Coronary artery (tissue), 2 donors: ENCODE measurements around the gene SH2B3.

Experiments
- DNase-seq: peaks from one replicate; pipeline ENCODE4 v3.0.0-alpha.2; 2017; ENCODE audit warnings: low spot score
- H3K27ac ChIP-seq, 2 donors: fragments of 200-600 bp; sonication (generic); one replicate each; pipeline ENCODE4 v1.5.1; 2016 to 2019
- H3K4me3 ChIP-seq: fragments of 200-600 bp; sonication (generic); 2 replicates; pipeline ENCODE4 v1.5.1; 2016; ENCODE audit warnings: mild to moderate bottlenecking, moderate library complexity
- TF ChIP-seq, protein P1 (sequence below): fragments of 200-600 bp; sonication (generic); IDR thresholded peaks from one replicate; pipeline ENCODE4 v1.5.1; 2019; ENCODE audit warnings: antibody characterized with exemption

The SH2B3 gene

DNA sequence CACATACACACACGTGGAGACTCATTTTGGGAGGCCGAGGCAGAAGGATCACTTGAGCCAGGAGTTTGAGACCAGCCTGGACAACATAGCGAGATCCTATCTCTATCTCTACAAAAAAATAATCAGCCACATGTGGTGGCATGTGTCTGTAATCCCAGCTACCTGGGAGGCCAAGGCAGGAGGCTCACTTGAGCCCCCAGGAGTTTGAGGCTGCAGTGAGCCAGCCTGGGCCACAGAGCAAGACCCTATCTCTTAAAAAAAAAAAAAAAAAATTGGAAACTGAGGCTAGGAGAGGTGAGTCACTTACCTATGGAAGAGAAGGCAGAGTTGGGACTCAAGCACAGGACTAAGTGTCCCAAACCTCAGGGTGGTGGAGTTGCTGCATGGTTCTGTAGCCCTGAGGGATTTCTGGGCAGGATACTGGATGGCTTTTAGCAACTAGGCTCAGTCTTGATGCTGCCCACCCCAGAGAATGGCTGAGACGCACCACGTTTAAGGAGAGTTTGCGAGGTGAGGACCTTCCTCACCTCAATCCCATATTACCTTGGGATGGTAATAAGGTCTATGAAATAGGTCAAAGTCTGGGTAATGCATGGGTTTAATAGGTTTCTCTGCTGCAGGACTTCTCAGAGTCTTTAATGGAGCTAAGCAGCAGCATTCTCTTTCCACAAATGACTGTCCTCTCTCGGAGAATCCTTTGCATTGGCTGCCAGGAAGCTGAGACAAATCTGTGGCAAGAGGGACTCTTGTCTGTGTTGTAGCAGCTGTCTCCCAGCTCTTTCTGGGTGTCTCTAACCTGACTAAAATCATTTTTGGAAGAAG, 35.6 kb downstream of the SH2B3 start:
- DNase-seq: peak; percentile 12
- Histone ChIP-seq H3K27ac (peak overlapping the region in 1 of 2 donors; percentile 67), H3K4me3 (no peak overlapping the region)
- TF ChIP-seq, protein P1, sequence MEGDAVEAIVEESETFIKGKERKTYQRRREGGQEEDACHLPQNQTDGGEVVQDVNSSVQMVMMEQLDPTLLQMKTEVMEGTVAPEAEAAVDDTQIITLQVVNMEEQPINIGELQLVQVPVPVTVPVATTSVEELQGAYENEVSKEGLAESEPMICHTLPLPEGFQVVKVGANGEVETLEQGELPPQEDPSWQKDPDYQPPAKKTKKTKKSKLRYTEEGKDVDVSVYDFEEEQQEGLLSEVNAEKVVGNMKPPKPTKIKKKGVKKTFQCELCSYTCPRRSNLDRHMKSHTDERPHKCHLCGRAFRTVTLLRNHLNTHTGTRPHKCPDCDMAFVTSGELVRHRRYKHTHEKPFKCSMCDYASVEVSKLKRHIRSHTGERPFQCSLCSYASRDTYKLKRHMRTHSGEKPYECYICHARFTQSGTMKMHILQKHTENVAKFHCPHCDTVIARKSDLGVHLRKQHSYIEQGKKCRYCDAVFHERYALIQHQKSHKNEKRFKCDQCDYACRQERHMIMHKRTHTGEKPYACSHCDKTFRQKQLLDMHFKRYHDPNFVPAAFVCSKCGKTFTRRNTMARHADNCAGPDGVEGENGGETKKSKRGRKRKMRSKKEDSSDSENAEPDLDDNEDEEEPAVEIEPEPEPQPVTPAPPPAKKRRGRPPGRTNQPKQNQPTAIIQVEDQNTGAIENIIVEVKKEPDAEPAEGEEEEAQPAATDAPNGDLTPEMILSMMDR: no peak

DNA sequence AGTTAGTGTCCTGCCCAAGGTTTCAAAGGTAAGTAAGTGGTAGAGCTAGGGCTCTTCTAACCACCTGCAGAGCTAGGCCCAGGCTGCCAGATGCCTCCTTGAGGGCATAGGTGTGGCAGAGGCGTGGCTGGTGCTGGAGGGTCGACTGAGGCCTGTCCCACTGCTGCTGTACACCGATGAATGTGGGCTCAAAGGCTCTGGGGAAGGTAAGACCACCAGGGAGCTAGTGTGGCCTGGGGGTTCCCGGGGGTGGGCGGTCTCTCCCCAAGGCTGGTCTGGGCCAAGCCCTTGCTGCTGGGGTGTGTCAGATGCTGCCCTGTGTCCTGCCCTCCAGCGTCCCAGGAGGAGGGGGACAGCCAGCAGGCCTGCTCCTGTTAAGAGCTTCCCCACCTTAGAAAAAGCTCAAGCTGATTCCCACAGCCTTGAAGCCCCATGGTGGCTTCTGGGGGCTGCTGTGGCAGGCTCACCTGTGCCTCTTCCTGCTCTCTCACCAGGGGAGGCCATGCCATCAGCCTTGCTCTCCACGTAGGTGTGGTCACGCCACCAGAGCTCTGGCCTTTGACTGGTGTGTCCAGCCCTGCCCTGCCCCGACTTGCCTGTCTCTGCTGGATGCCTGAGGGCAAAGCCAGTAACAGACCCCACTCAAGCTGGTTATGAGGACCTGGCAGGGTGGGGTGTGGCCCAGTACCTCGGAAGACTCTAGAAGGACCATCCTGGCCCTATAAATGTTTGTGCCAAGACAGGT, 36.8 kb downstream of the SH2B3 start:
- no peak overlapping the region for H3K4me3 ChIP-seq
- peak; percentile 74 for DNase-seq
- TF ChIP-seq, protein P1: no peak
- peak overlapping the region; percentile 20 to 48 for H3K27ac ChIP-seq

DNA sequence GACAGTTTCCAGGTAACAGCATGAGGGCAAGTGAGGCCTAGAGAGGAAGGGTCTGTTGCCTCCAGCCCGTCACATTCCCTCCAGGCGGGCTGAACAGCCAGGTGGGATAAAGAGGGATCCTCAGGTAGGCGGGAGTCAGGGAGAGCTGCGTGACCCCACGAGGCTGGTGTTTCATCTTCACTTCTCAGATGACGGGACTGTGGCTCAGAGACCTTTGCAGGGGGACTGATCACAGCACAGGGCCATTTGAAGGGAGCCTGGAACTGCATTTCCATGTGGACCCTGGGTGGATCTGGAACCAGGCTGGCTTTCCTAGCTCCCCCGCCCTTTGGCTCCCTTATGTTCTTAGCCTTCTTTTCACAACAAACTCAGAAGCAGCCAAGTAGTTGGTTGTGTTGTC, 37.4 kb downstream of the SH2B3 start:
- peak; percentile 56 for DNase-seq
- TF ChIP-seq, protein P1: no peak
- no peak overlapping the region for H3K4me3 ChIP-seq
- peak overlapping the region; percentile 9 to 48 for H3K27ac ChIP-seq

DNA sequence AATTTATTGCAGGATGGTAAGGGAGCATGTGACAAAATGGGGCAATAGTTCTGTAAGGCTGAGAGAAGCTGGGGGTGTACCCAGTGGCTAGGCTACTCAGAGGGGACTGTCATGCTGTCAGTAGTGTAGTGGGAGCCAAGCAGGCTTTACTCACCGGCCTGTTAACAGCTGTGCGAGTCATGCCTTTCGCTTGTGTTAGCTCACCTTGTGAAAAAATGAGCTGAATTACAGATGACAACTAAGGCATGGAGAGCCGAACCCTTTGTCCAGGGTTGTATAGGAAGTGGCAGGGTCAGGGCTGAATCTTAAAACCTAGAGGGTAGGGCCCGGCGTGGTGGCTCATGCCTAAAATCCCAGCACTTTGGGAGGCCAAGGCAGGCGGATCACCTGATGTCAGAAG, 37.9 kb downstream of the SH2B3 start:
- DNase-seq: peak; percentile 59
- H3K4me3 ChIP-seq: no peak overlapping the region
- H3K27ac ChIP-seq: peak overlapping the region; percentile 9 to 48
- TF ChIP-seq, protein P1: no peak

DNA sequence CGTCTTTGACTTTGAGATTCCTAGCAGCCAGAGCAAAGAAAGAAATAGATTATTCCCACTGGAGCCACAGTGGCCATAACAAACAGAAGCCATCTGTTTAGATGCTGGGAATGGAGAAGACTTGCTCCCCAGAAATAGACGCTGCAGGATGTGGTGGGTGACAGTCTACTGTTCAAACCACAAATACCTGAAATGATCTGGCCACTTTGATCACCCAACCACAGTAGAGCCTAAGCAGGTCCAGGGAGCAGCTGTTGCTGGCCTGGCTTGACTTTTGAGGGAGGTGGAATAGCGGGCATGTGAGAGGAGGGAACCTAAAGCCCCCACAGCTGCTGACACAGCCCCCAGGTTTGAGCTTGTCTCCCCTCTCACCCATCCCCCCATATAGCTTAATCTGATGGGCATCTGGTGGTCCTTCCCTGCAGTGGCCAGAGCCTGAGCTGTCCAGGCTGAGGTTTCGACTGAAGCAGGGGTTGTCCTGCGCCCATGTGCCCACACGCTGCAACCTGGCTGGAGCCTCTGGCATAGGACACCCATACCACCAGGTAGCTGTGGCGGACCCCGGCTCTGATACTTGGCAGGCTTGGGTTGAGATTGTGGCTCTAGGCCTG, 38.7 kb downstream of the SH2B3 start:
- no peak for DNase-seq
- TF ChIP-seq, protein P1: no peak
- Histone ChIP-seq H3K27ac (peak overlapping the region; percentile 1 to 78), H3K4me3 (no peak overlapping the region)

DNA sequence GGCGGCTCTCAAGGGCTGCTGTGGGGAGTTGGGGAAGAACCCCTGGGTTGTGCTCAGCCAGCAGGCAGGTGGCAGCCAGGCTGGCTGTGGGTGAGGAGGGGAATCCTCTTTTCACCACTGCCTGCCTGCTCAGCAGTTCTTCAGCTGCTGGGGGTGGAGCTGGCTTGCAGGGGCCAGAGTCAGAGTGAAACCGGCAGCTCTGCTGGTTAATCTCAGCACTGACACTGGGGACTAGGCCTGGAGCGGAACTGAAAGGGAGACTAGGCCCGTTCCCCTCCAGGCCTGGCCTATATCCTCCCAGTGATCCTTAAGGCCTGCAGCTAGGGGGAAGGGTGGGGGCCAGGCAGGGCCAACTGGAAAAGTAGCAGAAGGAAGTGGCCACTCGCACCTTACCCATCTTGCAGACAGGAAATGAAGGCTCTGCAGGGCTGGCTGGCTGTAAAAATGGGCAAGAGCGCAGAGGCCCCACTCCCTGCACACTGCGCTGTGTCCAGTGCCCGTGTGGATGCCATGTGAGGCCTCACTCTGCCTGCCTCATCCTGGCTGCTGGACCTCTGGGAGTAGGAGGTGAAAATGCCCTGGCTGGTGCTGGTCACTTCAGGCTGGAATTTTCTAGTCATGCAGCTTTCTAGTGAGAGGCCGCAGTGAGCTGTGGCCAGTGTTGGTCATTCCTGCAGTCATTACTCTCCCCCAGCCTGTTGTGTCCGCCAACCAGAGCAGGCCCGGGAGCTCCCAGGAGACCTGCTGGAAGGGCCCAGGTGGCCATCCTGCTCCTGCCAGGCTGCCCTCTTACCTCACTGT, 39.4 kb downstream of the SH2B3 start:
- TF ChIP-seq, protein P1: no peak
- DNase-seq: peak; percentile 78
- peak overlapping the region; percentile 1 to 78 for H3K27ac ChIP-seq
- peak overlapping the region; percentile 9 for H3K4me3 ChIP-seq
